Tibial nerve (tissue), 4 donors: Measurements from ENCODE around the gene CDH13.

ENCODE experiments used
- EP300 ChIP-seq, 2 donors: sonication (generic); formaldehyde crosslinking; IDR thresholded peaks; one replicate each; pipeline ENCODE4 v1.6.1; 2017; ENCODE audit warnings: antibody characterized with exemption in 2 of 2, mild to moderate bottlenecking in 1 of 2
- POLR2A ChIP-seq, 2 donors: fragments of 450-650 bp; IDR thresholded peaks; one replicate each; pipeline ENCODE4 v1.6.1; 2017; ENCODE audit warnings: antibody characterized with exemption in 2 of 2, mild to moderate bottlenecking in 2 of 2, moderate library complexity in 2 of 2
- TF ChIP-seq, protein P1 (sequence below), 5 experiments: fragments of 200-600 bp in 3 of 5; fragments of 450-650 bp in 2 of 5; sonication (generic) in 3 of 5; IDR thresholded peaks; one replicate each; pipeline ENCODE4 v1.5.1; 2016 to 2019; ENCODE audit warnings: antibody characterized with exemption in 5 of 5, mild to moderate bottlenecking in 3 of 5, moderate library complexity in 2 of 5

GRCh38 chr16:83653785-83654184 lies 1027.0 kb downstream of the CDH13 start:
- TF ChIP-seq, protein P1, sequence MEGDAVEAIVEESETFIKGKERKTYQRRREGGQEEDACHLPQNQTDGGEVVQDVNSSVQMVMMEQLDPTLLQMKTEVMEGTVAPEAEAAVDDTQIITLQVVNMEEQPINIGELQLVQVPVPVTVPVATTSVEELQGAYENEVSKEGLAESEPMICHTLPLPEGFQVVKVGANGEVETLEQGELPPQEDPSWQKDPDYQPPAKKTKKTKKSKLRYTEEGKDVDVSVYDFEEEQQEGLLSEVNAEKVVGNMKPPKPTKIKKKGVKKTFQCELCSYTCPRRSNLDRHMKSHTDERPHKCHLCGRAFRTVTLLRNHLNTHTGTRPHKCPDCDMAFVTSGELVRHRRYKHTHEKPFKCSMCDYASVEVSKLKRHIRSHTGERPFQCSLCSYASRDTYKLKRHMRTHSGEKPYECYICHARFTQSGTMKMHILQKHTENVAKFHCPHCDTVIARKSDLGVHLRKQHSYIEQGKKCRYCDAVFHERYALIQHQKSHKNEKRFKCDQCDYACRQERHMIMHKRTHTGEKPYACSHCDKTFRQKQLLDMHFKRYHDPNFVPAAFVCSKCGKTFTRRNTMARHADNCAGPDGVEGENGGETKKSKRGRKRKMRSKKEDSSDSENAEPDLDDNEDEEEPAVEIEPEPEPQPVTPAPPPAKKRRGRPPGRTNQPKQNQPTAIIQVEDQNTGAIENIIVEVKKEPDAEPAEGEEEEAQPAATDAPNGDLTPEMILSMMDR (IDR thresholded peaks at IDR 0.05): no peak
- no peak for TF ChIP-seq POLR2A (IDR thresholded peaks at IDR 0.05)
- no peak for TF ChIP-seq EP300 (IDR thresholded peaks at IDR 0.05)
